WTC11 (cell line): Measurements from ENCODE around the gene ACTR6.

Experiments
- CREM ChIP-seq: sonication (generic); formaldehyde crosslinking; IDR thresholded peaks from 2 replicates; pipeline ENCODE4 v1.8.1; 2022; ENCODE audit warnings: mild to moderate bottlenecking, missing genetic modification reagents, moderate library complexity
- ETV6 ChIP-seq: sonication (generic); formaldehyde crosslinking; IDR thresholded peaks from 2 replicates; pipeline ENCODE4 v1.8.1; 2022; ENCODE audit warnings: mild to moderate bottlenecking, missing genetic modification reagents
- JUN ChIP-seq: sonication (generic); formaldehyde crosslinking; IDR thresholded peaks from 2 replicates; pipeline ENCODE4 v1.8.0; 2023; ENCODE audit warnings: mild to moderate bottlenecking, missing genetic modification reagents
- TF ChIP-seq, protein P1 (sequence below): fragments of 200-600 bp; IDR thresholded peaks from 2 replicates; pipeline ENCODE4 v1.8.0; 2022; ENCODE audit warnings: antibody characterized with exemption
- TF ChIP-seq, protein P2 (sequence below): sonication (generic); formaldehyde crosslinking; IDR thresholded peaks from 2 replicates; pipeline ENCODE4 v1.8.0; 2023; ENCODE audit warnings: missing genetic modification reagents
- TF ChIP-seq, protein P3 (sequence below): fragments of 250-450 bp; sonication (Bioruptor Pico); IDR thresholded peaks from 2 replicates; pipeline ENCODE4 v1.9.0; 2021; ENCODE audit warnings: mild to moderate bottlenecking

DNA sequence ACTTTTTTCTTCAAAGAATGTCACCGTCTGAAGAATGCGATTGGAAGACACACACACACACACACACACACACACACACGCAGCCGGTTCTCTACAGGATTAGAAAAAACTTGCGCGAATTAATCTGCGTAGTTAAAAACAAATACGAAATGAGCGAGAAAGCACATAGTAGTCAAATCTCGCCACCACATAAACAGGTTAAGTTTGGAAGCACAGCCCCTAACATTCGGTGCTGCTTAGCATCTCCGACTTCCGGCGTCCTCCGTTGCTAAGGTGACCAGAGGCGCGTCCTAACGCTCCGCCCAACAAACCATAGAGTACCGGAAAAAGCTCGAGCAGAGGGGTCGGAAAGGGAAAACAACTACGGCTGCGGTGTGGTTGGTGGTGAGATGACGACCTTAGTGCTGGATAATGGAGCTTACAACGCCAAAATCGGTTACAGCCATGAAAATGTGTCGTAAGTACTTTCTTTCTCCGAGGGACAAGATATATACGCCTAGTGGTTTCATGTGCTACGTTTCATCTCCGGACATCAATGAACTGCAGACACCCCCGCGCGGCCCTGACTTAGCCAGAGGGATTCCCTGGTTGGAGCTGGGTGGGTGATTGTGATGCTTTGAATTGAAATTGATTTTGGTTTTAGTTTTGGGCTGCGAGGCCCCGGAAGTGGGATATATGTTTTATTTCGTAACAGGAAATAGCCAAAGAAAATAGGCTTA is at the start of gene ACTR6:
- no peak for TF ChIP-seq ETV6
- TF ChIP-seq, protein P1, sequence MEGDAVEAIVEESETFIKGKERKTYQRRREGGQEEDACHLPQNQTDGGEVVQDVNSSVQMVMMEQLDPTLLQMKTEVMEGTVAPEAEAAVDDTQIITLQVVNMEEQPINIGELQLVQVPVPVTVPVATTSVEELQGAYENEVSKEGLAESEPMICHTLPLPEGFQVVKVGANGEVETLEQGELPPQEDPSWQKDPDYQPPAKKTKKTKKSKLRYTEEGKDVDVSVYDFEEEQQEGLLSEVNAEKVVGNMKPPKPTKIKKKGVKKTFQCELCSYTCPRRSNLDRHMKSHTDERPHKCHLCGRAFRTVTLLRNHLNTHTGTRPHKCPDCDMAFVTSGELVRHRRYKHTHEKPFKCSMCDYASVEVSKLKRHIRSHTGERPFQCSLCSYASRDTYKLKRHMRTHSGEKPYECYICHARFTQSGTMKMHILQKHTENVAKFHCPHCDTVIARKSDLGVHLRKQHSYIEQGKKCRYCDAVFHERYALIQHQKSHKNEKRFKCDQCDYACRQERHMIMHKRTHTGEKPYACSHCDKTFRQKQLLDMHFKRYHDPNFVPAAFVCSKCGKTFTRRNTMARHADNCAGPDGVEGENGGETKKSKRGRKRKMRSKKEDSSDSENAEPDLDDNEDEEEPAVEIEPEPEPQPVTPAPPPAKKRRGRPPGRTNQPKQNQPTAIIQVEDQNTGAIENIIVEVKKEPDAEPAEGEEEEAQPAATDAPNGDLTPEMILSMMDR: no peak
- no peak for TF ChIP-seq JUN (CRISPR knock-in tag)
- TF ChIP-seq, protein P2, sequence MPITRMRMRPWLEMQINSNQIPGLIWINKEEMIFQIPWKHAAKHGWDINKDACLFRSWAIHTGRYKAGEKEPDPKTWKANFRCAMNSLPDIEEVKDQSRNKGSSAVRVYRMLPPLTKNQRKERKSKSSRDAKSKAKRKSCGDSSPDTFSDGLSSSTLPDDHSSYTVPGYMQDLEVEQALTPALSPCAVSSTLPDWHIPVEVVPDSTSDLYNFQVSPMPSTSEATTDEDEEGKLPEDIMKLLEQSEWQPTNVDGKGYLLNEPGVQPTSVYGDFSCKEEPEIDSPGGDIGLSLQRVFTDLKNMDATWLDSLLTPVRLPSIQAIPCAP (CRISPR knock-in tag): no peak
- TF ChIP-seq, protein P3, sequence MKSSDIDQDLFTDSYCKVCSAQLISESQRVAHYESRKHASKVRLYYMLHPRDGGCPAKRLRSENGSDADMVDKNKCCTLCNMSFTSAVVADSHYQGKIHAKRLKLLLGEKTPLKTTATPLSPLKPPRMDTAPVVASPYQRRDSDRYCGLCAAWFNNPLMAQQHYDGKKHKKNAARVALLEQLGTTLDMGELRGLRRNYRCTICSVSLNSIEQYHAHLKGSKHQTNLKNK (CRISPR knock-in tag): no peak
- no peak for TF ChIP-seq CREM (CRISPR knock-in tag)
